ENCODE data around the gene TBC1D22A.

DNA sequence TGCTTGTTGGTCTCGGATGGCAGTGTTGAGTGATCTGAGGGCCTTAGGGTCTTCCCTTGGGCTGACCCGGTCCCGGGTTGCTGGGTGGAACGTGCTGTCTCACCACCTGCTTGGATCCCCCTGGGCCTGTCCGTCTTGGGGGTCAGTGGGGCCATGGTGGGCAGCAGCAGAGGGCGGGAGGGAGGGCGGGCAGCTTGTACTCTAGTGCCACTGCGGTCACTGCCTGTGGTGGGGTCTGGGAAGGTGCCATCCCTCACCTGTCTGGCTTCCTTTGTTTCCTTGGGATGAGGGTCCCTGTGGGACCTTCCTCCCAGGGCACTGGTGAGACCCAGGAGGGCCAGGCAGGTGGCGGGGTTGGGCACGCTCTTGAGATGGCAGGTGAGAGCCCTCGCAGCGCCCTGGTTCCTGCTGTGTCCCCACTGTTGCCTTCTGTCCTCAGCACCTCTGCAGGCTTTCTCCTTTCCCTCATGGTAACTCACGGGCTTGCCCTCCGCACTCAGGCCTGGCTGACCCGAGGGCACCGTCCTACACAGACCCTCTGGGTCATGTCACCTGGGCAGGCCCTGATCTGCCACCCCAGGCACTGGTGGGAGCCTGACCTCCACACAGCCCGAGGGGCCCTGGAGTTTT, 34.2 kb downstream of the TBC1D22A start:
- TF ChIP-seq, protein P1, sequence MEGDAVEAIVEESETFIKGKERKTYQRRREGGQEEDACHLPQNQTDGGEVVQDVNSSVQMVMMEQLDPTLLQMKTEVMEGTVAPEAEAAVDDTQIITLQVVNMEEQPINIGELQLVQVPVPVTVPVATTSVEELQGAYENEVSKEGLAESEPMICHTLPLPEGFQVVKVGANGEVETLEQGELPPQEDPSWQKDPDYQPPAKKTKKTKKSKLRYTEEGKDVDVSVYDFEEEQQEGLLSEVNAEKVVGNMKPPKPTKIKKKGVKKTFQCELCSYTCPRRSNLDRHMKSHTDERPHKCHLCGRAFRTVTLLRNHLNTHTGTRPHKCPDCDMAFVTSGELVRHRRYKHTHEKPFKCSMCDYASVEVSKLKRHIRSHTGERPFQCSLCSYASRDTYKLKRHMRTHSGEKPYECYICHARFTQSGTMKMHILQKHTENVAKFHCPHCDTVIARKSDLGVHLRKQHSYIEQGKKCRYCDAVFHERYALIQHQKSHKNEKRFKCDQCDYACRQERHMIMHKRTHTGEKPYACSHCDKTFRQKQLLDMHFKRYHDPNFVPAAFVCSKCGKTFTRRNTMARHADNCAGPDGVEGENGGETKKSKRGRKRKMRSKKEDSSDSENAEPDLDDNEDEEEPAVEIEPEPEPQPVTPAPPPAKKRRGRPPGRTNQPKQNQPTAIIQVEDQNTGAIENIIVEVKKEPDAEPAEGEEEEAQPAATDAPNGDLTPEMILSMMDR (IDR thresholded peaks at IDR 0.05), result no peak
- no peak for TF ChIP-seq POLR2A (IDR thresholded peaks at IDR 0.05)

Measured in Peyer's patch (tissue), 4 donors.